Measurements from ENCODE around the gene NFAT5.

- TF ChIP-seq ZFX (IDR thresholded peaks at IDR 0.05; ENCODE audit: borderline replicate concordance) (no peak), CTCF (IDR thresholded peaks at IDR 0.05) (no peak)
Observed at GRCh38 chr16:69748694-69749345, 183.1 kb downstream of the NFAT5 start.

Data from 22Rv1 (cell line).